B cell (primary cell): ENCODE measurements around the gene CACNA2D1. TPM values are rescaled to one million over a fixed set of nuclear protein-coding genes. Genes with fewer than 3 reads are reported as not detected.

Source experiments
- ATAC-seq: fragments of 200-7000 bp; cut with Tn5 transposase; one replicate; pipeline ENCODE4 v1.10.0; 2021; ENCODE audit warnings: low read depth, mild to moderate bottlenecking, moderate number of reproducible peaks, moderate library complexity
- CTCF ChIA-PET: fragments of 350-600 bp; sonication (Branson Sonifier 250); formaldehyde crosslinking; loops from one replicate; lab custom pipeline; 2021; ENCODE audit warnings: antibody characterized with exemption, inconsistent platforms; lab: Charles Lee
- POLR2A ChIA-PET: fragments of 350-600 bp; sonication (Branson Sonifier 250); formaldehyde crosslinking; loops from one replicate; lab custom pipeline; 2021; ENCODE audit warnings: antibody characterized with exemption; lab: Charles Lee
- DNase-seq: peaks from one replicate; pipeline ENCODE4 v3.0.0; 2013
- H2AFZ ChIP-seq: 2 replicates; pipeline ENCODE4 v1.6.1; 2012; ENCODE audit warnings: mild to moderate bottlenecking, low read depth, low read length; ENCODE audit not compliant: insufficient read depth, poor library complexity, severe bottlenecking
- H3K27ac ChIP-seq, 2 donors: 1 replicate in 1 of 2; 2 replicates in 1 of 2; pipeline ENCODE4 v1.5.1; 2012 to 2013; ENCODE audit warnings: low read length in 2 of 2, mild to moderate bottlenecking in 2 of 2, moderate library complexity in 1 of 2
- H3K27me3 ChIP-seq, 4 experiments: fragments of 200-600 bp in 1 of 4; sonication (generic) in 1 of 4; replicated peaks in 1 of 4; 1 replicate in 2 of 4; 2 replicates in 2 of 4; pipeline versions ENCODE4 v1.6.1 to v1.7.0; 2013 to 2016; ENCODE audit warnings: low read length in 3 of 4, mild to moderate bottlenecking in 2 of 4, mixed read lengths in 1 of 4, moderate library complexity in 1 of 4; ENCODE audit not compliant: insufficient read depth in 4 of 4, control insufficient read depth in 3 of 4; ENCODE audit errors: control extremely low read depth in 1 of 4
- H3K36me3 ChIP-seq, 2 experiments: replicated peaks in 1 of 2; 1 replicate in 1 of 2; 2 replicates in 1 of 2; pipeline versions ENCODE4 v1.6.1 to v1.7.1; 2013; ENCODE audit warnings: low read length in 1 of 2; ENCODE audit not compliant: insufficient read depth in 2 of 2, control insufficient read depth in 1 of 2; ENCODE audit errors: control extremely low read depth in 1 of 2, extremely low read depth in 1 of 2
- H3K4me1 ChIP-seq, 2 donors: fragments of 200-600 bp in 1 of 2; sonication (generic) in 1 of 2; 1 replicate in 1 of 2; 2 replicates in 1 of 2; pipeline versions ENCODE4 v1.5.1 to v1.6.1; 2013 to 2017; ENCODE audit warnings: low read length in 2 of 2; ENCODE audit not compliant: control insufficient read depth in 2 of 2, insufficient read depth in 2 of 2
- H3K4me2 ChIP-seq: replicated peaks from 2 replicates; pipeline ENCODE3; 2012; ENCODE audit warnings: mild to moderate bottlenecking, low read depth, low read length; ENCODE audit not compliant: poor library complexity, severe bottlenecking
- H3K4me3 ChIP-seq, 5 experiments: fragments of 200-600 bp in 1 of 5; sonication (generic) in 1 of 5; 1 replicate in 3 of 5; 2 replicates in 2 of 5; pipeline versions ENCODE4 v1.5.1 to v1.7.0; 2011 to 2016; ENCODE audit warnings: low read length in 4 of 5, mild to moderate bottlenecking in 4 of 5, low read depth in 2 of 5, control low read depth in 1 of 5, moderate library complexity in 1 of 5; ENCODE audit not compliant: insufficient read depth in 1 of 5; ENCODE audit errors: control extremely low read depth in 1 of 5, extremely low read depth in 1 of 5
- H3K79me2 ChIP-seq: fragments of 200-600 bp; sonication (generic); one replicate; pipeline ENCODE4 v1.6.0; 2016; ENCODE audit warnings: low read length; ENCODE audit not compliant: control insufficient read depth, insufficient read depth
- H3K9ac ChIP-seq: fragments of 200-600 bp; sonication (generic); 2 replicates; pipeline ENCODE4 v1.6.1; 2017; ENCODE audit warnings: mild to moderate bottlenecking, low read length, moderate library complexity
- H3K9me3 ChIP-seq, 3 donors: one replicate each; pipeline versions ENCODE4 v1.6.1 to v1.7.1; 2013; ENCODE audit warnings: low read length in 2 of 3; ENCODE audit not compliant: control insufficient read depth in 2 of 3, insufficient read depth in 1 of 3; ENCODE audit errors: control extremely low read depth in 1 of 3
- H4K20me1 ChIP-seq: 2 replicates; pipeline ENCODE4 v1.6.0; 2012; ENCODE audit warnings: mild to moderate bottlenecking, low read length; ENCODE audit not compliant: insufficient read depth, control insufficient read depth, poor library complexity, severe bottlenecking
- H3K27ac Mint-ChIP-seq: one replicate; pipeline ENCODE4 v1.8.0; 2021; ENCODE audit warnings: mixed read lengths
- H3K27me3 Mint-ChIP-seq: one replicate; pipeline ENCODE4 v1.8.0; 2021; ENCODE audit warnings: mixed read lengths
- H3K4me1 Mint-ChIP-seq: one replicate; pipeline ENCODE4 v1.8.0; 2021; ENCODE audit warnings: mixed read lengths
- H3K4me3 Mint-ChIP-seq: one replicate; pipeline ENCODE4 v1.8.0; 2021; ENCODE audit warnings: mixed read lengths
- H3K9me3 Mint-ChIP-seq: one replicate; pipeline ENCODE4 v1.8.0; 2022; ENCODE audit warnings: mixed read lengths; ENCODE audit not compliant: insufficient read depth
- EZH2 ChIP-seq: IDR thresholded peaks from 2 replicates; pipeline ENCODE4 v1.6.1; 2012; ENCODE audit warnings: borderline replicate concordance, low read depth, mild to moderate bottlenecking, moderate library complexity, low read length; ENCODE audit not compliant: insufficient read depth, poor library complexity, severe bottlenecking
- WGBS: methylation state at CpG from one replicate; pipeline ENCODE4 v1.1.5; 2013; ENCODE audit warnings: missing lambda C conversion rate; ENCODE audit not compliant: insufficient coverage; 5-methylcytosine and 5-hydroxymethylcytosine counted together
- intact Hi-C: fragments of 100-400 bp; cut with micrococcal nuclease; formaldehyde crosslinking; loops from one replicate; pipeline ENCODE4 v1.10.0; 2022
- polyA plus RNA-seq: library from polyadenylated mRNA; depleted of rRNA; stranded (reverse); fragments of >200 nt; gene quantifications from 2 replicates; pipeline ENCODE4 v1.2.3, GENCODE V29; 2012
- total RNA-seq, 2 donors: library from RNA; stranded (reverse); fragments of 120-200 nt in 1 of 2; gene quantifications; 1 replicate in 1 of 2; 2 replicates in 1 of 2; pipeline versions ENCODE4 v1.2.3 to v1.2.4, GENCODE V29; 2013 to 2022
- TF ChIP-seq, protein P1 (sequence below): fragments of 200-600 bp; IDR thresholded peaks from one replicate; pipeline ENCODE4 v1.8.0; 2022; ENCODE audit warnings: antibody characterized with exemption, mild to moderate bottlenecking

Gene CACNA2D1
- total and polyA plus RNA-seq, 2 donors (not counting 1 experiment from before 2014, with no cell fraction given) = not detected

- Histone ChIP-seq H3K27ac (no peak overlapping the region), H3K4me3 (no peak overlapping the region), H3K4me1 (no peaks in the 10 kb centered on the region), H3K9ac (no peak overlapping the region), H3K4me2 (no peak overlapping the region), H3K79me2 (no peaks in the 10 kb centered on the region), H4K20me1 (no peaks in the 10 kb centered on the region), H3K27me3 (no peaks in the 10 kb centered on the region), H2AFZ (no peak overlapping the region), H3K9me3 (peaks cover 0 to 12% (median 0%) of the 10 kb centered on the region in 3 donors), H3K36me3 (no peaks in the 10 kb centered on the region)
- Mint-ChIP-seq H3K9me3 (no peaks in the 10 kb centered on the region), H3K4me3 (no peak overlapping the region), H3K27ac (no peak overlapping the region), H3K4me1 (no peaks in the 10 kb centered on the region), H3K27me3 (no peaks in the 10 kb centered on the region)
- ChIA-PET CTCF (no interaction called here), POLR2A (no interaction called here)
- DNase-seq (no peak), ATAC-seq (no peak)
- intact Hi-C loops = no loop called here
- no CpG with 5 or more reads among the region's 2 CpGs for WGBS
- TF ChIP-seq, protein P1, sequence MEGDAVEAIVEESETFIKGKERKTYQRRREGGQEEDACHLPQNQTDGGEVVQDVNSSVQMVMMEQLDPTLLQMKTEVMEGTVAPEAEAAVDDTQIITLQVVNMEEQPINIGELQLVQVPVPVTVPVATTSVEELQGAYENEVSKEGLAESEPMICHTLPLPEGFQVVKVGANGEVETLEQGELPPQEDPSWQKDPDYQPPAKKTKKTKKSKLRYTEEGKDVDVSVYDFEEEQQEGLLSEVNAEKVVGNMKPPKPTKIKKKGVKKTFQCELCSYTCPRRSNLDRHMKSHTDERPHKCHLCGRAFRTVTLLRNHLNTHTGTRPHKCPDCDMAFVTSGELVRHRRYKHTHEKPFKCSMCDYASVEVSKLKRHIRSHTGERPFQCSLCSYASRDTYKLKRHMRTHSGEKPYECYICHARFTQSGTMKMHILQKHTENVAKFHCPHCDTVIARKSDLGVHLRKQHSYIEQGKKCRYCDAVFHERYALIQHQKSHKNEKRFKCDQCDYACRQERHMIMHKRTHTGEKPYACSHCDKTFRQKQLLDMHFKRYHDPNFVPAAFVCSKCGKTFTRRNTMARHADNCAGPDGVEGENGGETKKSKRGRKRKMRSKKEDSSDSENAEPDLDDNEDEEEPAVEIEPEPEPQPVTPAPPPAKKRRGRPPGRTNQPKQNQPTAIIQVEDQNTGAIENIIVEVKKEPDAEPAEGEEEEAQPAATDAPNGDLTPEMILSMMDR = no peak
- TF ChIP-seq EZH2 = no peak
Measured at GRCh38 chr7:81924494-81924893, 519.1 kb downstream of the CACNA2D1 start.

DNA sequence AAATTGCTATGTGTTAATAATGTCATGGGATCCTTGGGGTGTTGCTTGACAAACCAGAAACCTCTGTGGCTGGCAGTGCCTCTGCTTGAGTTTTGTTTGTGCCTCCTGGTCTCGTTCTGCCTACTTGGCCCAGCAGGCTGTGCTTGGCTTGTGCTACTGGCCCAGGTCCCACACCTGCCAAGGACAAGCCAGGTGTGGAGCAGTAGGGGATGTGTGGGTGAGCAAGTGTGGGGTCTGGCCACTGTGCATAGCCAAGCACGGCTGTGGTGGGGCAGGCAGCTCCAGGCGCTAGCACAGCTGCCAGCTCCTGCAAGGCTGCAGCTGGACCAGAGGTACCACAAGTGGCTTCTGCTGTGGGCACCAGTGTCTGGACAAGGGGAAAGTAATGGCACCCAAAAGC, 524.1 kb downstream of the CACNA2D1 start:
- ChIA-PET CTCF (no interaction called here), POLR2A (no interaction called here)
- Mint-ChIP-seq H3K4me1 (no peaks in the 10 kb centered on the region), H3K4me3 (no peak overlapping the region), H3K9me3 (peaks cover 7% of the 10 kb centered on the region), H3K27ac (no peak overlapping the region), H3K27me3 (no peaks in the 10 kb centered on the region)
- Histone ChIP-seq H3K9ac (no peak overlapping the region), H3K9me3 (peaks cover 0 to 19% (median under 1%) of the 10 kb centered on the region in 3 donors), H3K27ac (no peak overlapping the region), H3K27me3 (no peaks in the 10 kb centered on the region), H2AFZ (no peak overlapping the region), H3K79me2 (no peaks in the 10 kb centered on the region), H3K36me3 (no peaks in the 10 kb centered on the region), H3K4me1 (no peaks in the 10 kb centered on the region), H3K4me3 (no peak overlapping the region), H3K4me2 (no peak overlapping the region), H4K20me1 (no peaks in the 10 kb centered on the region)
- TF ChIP-seq, protein P1 = no peak
- TF ChIP-seq EZH2 = no peak
- intact Hi-C loops = no loop called here
- ATAC-seq = no peak
- 93% methylated on average over 3 of the region's 3 CpGs for WGBS
- no peak for DNase-seq
